Liver (tissue), 3 donors: ENCODE measurements around the gene ABL2.

Source experiments
- FOXA1 ChIP-seq: IDR thresholded peaks from 2 replicates; pipeline ENCODE4 v1.6.1; 2016; ENCODE audit warnings: antibody characterized with exemption
- GABPA ChIP-seq, 2 donors: IDR thresholded peaks in 1 of 2; conservative IDR thresholded peaks in 1 of 2; 2 replicates each; pipeline ENCODE4 v1.6.1; 2016; ENCODE audit warnings: antibody characterized with exemption in 2 of 2, mild to moderate bottlenecking in 1 of 2, moderate library complexity in 1 of 2
- JUND ChIP-seq, 2 donors: IDR thresholded peaks; 2 replicates each; pipeline ENCODE4 v1.6.1; 2016; ENCODE audit warnings: antibody characterized with exemption in 2 of 2
- RAD21 ChIP-seq, 2 donors: IDR thresholded peaks; 2 replicates each; pipeline ENCODE4 v1.6.1; 2016; ENCODE audit warnings: antibody characterized with exemption in 2 of 2, mild to moderate bottlenecking in 2 of 2
- RXRA ChIP-seq, 2 donors: IDR thresholded peaks; 2 replicates each; pipeline ENCODE4 v1.6.1; 2017 to 2018; ENCODE audit warnings: antibody characterized with exemption in 2 of 2, mild to moderate bottlenecking in 1 of 2
- SP1 ChIP-seq: IDR thresholded peaks from 2 replicates; pipeline ENCODE4 v1.6.1; 2018; ENCODE audit warnings: antibody characterized with exemption, mild to moderate bottlenecking
- TAF1 ChIP-seq: conservative IDR thresholded peaks from 2 replicates; pipeline ENCODE4 v1.6.1; 2016; ENCODE audit warnings: antibody characterized with exemption, mild to moderate bottlenecking
- YY1 ChIP-seq: IDR thresholded peaks from 2 replicates; pipeline ENCODE4 v1.6.1; 2016; ENCODE audit warnings: antibody characterized with exemption, mild to moderate bottlenecking
- TF ChIP-seq, protein P1 (sequence below): fragments of 150-350 bp; IDR thresholded peaks from 2 replicates; pipeline ENCODE4 v1.5.1; 2017; ENCODE audit warnings: improper control_type of control experiment, low read depth, low read length; ENCODE audit not compliant: missing input control
- TF ChIP-seq, protein P2 (sequence below): IDR thresholded peaks from 2 replicates; pipeline ENCODE4 v1.6.1; 2016; ENCODE audit warnings: antibody characterized with exemption
- TF ChIP-seq, protein P3 (sequence below): IDR thresholded peaks from 2 replicates; pipeline ENCODE4 v1.6.1; 2016; ENCODE audit warnings: antibody characterized with exemption
- TF ChIP-seq, protein P4 (sequence below): IDR thresholded peaks from 2 replicates; pipeline ENCODE4 v1.6.1; 2016; ENCODE audit warnings: antibody characterized with exemption, mild to moderate bottlenecking
- TF ChIP-seq, protein P5 (sequence below): IDR thresholded peaks from 2 replicates; pipeline ENCODE4 v1.6.1; 2016; ENCODE audit warnings: antibody characterized with exemption
- donor health status: healthy.
- donor health status: healthy.

DNA sequence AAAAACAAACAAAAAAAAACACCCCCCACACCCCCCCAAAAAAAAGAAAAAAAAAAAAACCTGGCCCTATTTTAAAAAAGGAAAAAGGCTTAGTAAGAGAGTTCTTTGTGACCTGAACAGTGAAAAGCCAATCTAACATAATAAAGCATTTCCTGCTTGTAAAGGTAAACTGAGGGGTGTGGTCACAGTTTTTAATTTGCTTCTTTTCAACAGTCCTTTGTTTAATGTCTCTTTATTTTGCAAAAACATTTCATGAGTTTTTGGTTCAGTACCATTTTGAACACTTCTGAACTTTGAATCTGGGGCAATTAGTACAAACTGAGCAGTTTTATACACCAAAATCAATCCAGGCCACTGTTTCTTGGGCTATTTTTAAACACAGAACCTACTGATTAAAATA is 110.0 kb downstream of the ABL2 start:
- TF ChIP-seq RAD21 (IDR thresholded peaks at IDR 0.05) (no peak), GABPA (IDR thresholded peaks at IDR 0.05 in 1 of 2, conservative IDR thresholded peaks at IDR 0.05 in 1 of 2) (no peak), TAF1 (no peak), JUND (IDR thresholded peaks at IDR 0.05) (no peak), RXRA (IDR thresholded peaks at IDR 0.05) (no peak), YY1 (no peak), FOXA1 (no peak), SP1 (no peak)
- TF ChIP-seq, protein P1, sequence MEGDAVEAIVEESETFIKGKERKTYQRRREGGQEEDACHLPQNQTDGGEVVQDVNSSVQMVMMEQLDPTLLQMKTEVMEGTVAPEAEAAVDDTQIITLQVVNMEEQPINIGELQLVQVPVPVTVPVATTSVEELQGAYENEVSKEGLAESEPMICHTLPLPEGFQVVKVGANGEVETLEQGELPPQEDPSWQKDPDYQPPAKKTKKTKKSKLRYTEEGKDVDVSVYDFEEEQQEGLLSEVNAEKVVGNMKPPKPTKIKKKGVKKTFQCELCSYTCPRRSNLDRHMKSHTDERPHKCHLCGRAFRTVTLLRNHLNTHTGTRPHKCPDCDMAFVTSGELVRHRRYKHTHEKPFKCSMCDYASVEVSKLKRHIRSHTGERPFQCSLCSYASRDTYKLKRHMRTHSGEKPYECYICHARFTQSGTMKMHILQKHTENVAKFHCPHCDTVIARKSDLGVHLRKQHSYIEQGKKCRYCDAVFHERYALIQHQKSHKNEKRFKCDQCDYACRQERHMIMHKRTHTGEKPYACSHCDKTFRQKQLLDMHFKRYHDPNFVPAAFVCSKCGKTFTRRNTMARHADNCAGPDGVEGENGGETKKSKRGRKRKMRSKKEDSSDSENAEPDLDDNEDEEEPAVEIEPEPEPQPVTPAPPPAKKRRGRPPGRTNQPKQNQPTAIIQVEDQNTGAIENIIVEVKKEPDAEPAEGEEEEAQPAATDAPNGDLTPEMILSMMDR = no peak
- TF ChIP-seq, protein P2, sequence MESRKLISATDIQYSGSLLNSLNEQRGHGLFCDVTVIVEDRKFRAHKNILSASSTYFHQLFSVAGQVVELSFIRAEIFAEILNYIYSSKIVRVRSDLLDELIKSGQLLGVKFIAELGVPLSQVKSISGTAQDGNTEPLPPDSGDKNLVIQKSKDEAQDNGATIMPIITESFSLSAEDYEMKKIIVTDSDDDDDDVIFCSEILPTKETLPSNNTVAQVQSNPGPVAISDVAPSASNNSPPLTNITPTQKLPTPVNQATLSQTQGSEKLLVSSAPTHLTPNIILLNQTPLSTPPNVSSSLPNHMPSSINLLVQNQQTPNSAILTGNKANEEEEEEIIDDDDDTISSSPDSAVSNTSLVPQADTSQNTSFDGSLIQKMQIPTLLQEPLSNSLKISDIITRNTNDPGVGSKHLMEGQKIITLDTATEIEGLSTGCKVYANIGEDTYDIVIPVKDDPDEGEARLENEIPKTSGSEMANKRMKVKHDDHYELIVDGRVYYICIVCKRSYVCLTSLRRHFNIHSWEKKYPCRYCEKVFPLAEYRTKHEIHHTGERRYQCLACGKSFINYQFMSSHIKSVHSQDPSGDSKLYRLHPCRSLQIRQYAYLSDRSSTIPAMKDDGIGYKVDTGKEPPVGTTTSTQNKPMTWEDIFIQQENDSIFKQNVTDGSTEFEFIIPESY = no peak
- TF ChIP-seq, protein P3, sequence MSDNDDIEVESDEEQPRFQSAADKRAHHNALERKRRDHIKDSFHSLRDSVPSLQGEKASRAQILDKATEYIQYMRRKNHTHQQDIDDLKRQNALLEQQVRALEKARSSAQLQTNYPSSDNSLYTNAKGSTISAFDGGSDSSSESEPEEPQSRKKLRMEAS = no peak
- TF ChIP-seq, protein P4, sequence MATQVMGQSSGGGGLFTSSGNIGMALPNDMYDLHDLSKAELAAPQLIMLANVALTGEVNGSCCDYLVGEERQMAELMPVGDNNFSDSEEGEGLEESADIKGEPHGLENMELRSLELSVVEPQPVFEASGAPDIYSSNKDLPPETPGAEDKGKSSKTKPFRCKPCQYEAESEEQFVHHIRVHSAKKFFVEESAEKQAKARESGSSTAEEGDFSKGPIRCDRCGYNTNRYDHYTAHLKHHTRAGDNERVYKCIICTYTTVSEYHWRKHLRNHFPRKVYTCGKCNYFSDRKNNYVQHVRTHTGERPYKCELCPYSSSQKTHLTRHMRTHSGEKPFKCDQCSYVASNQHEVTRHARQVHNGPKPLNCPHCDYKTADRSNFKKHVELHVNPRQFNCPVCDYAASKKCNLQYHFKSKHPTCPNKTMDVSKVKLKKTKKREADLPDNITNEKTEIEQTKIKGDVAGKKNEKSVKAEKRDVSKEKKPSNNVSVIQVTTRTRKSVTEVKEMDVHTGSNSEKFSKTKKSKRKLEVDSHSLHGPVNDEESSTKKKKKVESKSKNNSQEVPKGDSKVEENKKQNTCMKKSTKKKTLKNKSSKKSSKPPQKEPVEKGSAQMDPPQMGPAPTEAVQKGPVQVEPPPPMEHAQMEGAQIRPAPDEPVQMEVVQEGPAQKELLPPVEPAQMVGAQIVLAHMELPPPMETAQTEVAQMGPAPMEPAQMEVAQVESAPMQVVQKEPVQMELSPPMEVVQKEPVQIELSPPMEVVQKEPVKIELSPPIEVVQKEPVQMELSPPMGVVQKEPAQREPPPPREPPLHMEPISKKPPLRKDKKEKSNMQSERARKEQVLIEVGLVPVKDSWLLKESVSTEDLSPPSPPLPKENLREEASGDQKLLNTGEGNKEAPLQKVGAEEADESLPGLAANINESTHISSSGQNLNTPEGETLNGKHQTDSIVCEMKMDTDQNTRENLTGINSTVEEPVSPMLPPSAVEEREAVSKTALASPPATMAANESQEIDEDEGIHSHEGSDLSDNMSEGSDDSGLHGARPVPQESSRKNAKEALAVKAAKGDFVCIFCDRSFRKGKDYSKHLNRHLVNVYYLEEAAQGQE = no peak
- TF ChIP-seq, protein P5, sequence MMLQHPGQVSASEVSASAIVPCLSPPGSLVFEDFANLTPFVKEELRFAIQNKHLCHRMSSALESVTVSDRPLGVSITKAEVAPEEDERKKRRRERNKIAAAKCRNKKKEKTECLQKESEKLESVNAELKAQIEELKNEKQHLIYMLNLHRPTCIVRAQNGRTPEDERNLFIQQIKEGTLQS = no peak
